Myocyte (in vitro differentiated cells): ENCODE measurements around the gene SCEL. TPM values are rescaled to one million over a fixed set of nuclear protein-coding genes. Genes with fewer than 3 reads are reported as not detected.
A peak's percentile ranks its signal among the peaks of the same experiment; 100 is the strongest.
"Not testable (repeated sequence)": the region's sequence is repeated elsewhere in the genome, so short reads cannot be mapped to it uniquely, and the experiment has no call there.

Source experiments
- DNase-seq: peaks from one replicate; pipeline ENCODE4 v3.0.0-alpha.2; 2012; ENCODE audit warnings: low read depth
- total RNA-seq: library from RNA; depleted of rRNA; stranded (reverse); fragments of >200 nt; gene quantifications from 2 replicates; pipeline ENCODE4 v1.2.3, GENCODE V29; 2014

The SCEL gene
- total RNA-seq, 1 donor from 2014 or later = not detected

GRCh38 chr13:77555246-77555645 lies 19.7 kb downstream of the SCEL start:
- no peak for DNase-seq

- no peak for DNase-seq
Observed at GRCh38 chr13:77558016-77558415, 22.5 kb downstream of the SCEL start.

- peak; percentile 69 for DNase-seq
Observed at GRCh38 chr13:77563111-77563510, 27.6 kb downstream of the SCEL start.

- DNase-seq = peak; percentile 22
Observed at GRCh38 chr13:77565635-77566034, 30.1 kb downstream of the SCEL start.

- no peak for DNase-seq
Observed at GRCh38 chr13:77571956-77572355, 36.5 kb downstream of the SCEL start.

- DNase-seq = no peak
Observed at GRCh38 chr13:77574096-77574495, 38.6 kb downstream of the SCEL start.

GRCh38 chr13:77579959-77580358 lies 44.5 kb downstream of the SCEL start:
- DNase-seq = no peak

GRCh38 chr13:77580748-77581147 lies 45.2 kb downstream of the SCEL start:
- no peak for DNase-seq

- no peak for DNase-seq
Observed at GRCh38 chr13:77583581-77583980, 48.1 kb downstream of the SCEL start.

- DNase-seq = no peak
Observed at GRCh38 chr13:77584106-77584505, 48.6 kb downstream of the SCEL start.

GRCh38 chr13:77595166-77595810 lies 59.8 kb downstream of the SCEL start:
- no peak for DNase-seq

GRCh38 chr13:77596777-77597176 lies 61.3 kb downstream of the SCEL start:
- DNase-seq = no peak

- no peak for DNase-seq
Observed at GRCh38 chr13:77599351-77599750, 63.8 kb downstream of the SCEL start.

GRCh38 chr13:77600701-77601100 lies 65.2 kb downstream of the SCEL start:
- no peak for DNase-seq

GRCh38 chr13:77611068-77611467 lies 75.6 kb downstream of the SCEL start:
- no peak for DNase-seq

GRCh38 chr13:77616027-77616426 lies 80.5 kb downstream of the SCEL start:
- no peak for DNase-seq

- no peak for DNase-seq
Observed at GRCh38 chr13:77619655-77620054, 84.1 kb downstream of the SCEL start.

GRCh38 chr13:77620138-77620537 lies 84.6 kb downstream of the SCEL start:
- DNase-seq = no peak

- DNase-seq = no peak
Observed at GRCh38 chr13:77623806-77624205, 88.3 kb downstream of the SCEL start.

GRCh38 chr13:77628170-77628569 lies 92.7 kb downstream of the SCEL start:
- DNase-seq = no peak

- DNase-seq = no peak
Observed at GRCh38 chr13:77637588-77637987, 102.1 kb downstream of the SCEL start.

- DNase-seq = no peak
Observed at GRCh38 chr13:77650409-77650808, 114.9 kb downstream of the SCEL start.

GRCh38 chr13:77653301-77653700 lies 117.8 kb downstream of the SCEL start:
- DNase-seq = no peak

GRCh38 chr13:77660016-77660415 lies 124.5 kb downstream of the SCEL start:
- not testable (repeated sequence) for DNase-seq
